HEK293 (cell line): ENCODE results near the gene TEX13D.

Experiments used
- CTCF ChIA-PET: fragments of 350-600 bp; formaldehyde crosslinking; extraction: SDS; loops from one replicate; lab custom pipeline; 2021; ENCODE audit warnings: antibody characterized with exemption; lab: Yijun Ruan, JAX
- POLR2A ChIA-PET: fragments of 300-600 bp; formaldehyde crosslinking; extraction: SDS; loops from one replicate; lab custom pipeline; 2020; ENCODE audit warnings: antibody characterized with exemption, inconsistent platforms; lab: Yijun Ruan, JAX
- H3K27ac ChIP-seq: fragments of 200-500 bp; sonication (Bioruptor generic); 2 replicates; pipeline ENCODE4 v1.5.1; 2014; ENCODE audit warnings: low read depth, low read length, control low read depth, inconsistent platforms; ENCODE audit errors: extremely low read depth
- H3K36me3 ChIP-seq, 2 experiments: fragments of 200-500 bp in 1 of 2; sonication (Bioruptor generic) in 1 of 2; 1 replicate in 1 of 2; 2 replicates in 1 of 2; pipeline ENCODE4 v1.5.1; 2014 to 2017; ENCODE audit warnings: inconsistent platforms in 2 of 2, low read length in 2 of 2; ENCODE audit not compliant: control insufficient read depth in 2 of 2, insufficient read depth in 1 of 2
- H3K4me1 ChIP-seq: fragments of 200-500 bp; sonication (Bioruptor generic); 2 replicates; pipeline ENCODE4 v1.5.1; 2014; ENCODE audit warnings: mild to moderate bottlenecking, low read length, inconsistent platforms; ENCODE audit not compliant: control insufficient read depth, insufficient read depth
- H3K4me3 ChIP-seq: 2 replicates; pipeline ENCODE4 v1.5.1; 2011; ENCODE audit warnings: low read depth, mild to moderate bottlenecking, control low read depth, low read length, moderate library complexity
- H3K9me3 ChIP-seq: fragments of 200-500 bp; sonication (Bioruptor generic); 2 replicates; pipeline ENCODE4 v1.5.1; 2014; ENCODE audit warnings: low read depth, low read length, inconsistent platforms; ENCODE audit not compliant: control insufficient read depth, insufficient read depth
- KLF9 ChIP-seq: fragments of 450-650 bp; formaldehyde crosslinking; IDR thresholded peaks from 2 replicates; pipeline ENCODE4 v1.5.1; 2016; ENCODE audit warnings: missing biosample characterization, missing genetic modification characterization, low read depth
- PRDM4 ChIP-seq: fragments of 450-650 bp; formaldehyde crosslinking; IDR thresholded peaks from 2 replicates; pipeline ENCODE4 v1.5.1; 2017; ENCODE audit warnings: missing biosample characterization, missing genetic modification characterization
- SCRT1 ChIP-seq: fragments of 450-650 bp; formaldehyde crosslinking; IDR thresholded peaks from 2 replicates; pipeline ENCODE4 v1.5.1; 2016; ENCODE audit warnings: missing biosample characterization, missing genetic modification characterization, borderline replicate concordance
- SP7 ChIP-seq: fragments of 450-650 bp; formaldehyde crosslinking; IDR thresholded peaks from 2 replicates; pipeline ENCODE4 v1.5.1; 2016; ENCODE audit warnings: missing biosample characterization, missing genetic modification characterization
- TCF7L2 ChIP-seq: IDR thresholded peaks from 2 replicates; pipeline ENCODE4 v1.6.1; 2011; ENCODE audit warnings: low read depth, mild to moderate bottlenecking, inconsistent platforms, low read length, moderate library complexity, borderline replicate concordance
- ZNF155 ChIP-seq: fragments of 450-650 bp; formaldehyde crosslinking; IDR thresholded peaks from 2 replicates; pipeline ENCODE4 v1.5.1; 2016; ENCODE audit warnings: missing biosample characterization, missing genetic modification characterization
- ZNF157 ChIP-seq: fragments of 450-650 bp; formaldehyde crosslinking; IDR thresholded peaks from 2 replicates; pipeline ENCODE4 v1.5.1; 2016; ENCODE audit warnings: missing biosample characterization, missing genetic modification characterization
- ZNF214 ChIP-seq: fragments of 450-650 bp; formaldehyde crosslinking; IDR thresholded peaks from 2 replicates; pipeline ENCODE4 v1.5.1; 2017; ENCODE audit warnings: missing biosample characterization, mild to moderate bottlenecking, missing genetic modification characterization, borderline replicate concordance
- ZNF223 ChIP-seq: fragments of 450-650 bp; formaldehyde crosslinking; IDR thresholded peaks from 2 replicates; pipeline ENCODE4 v1.5.1; 2016; ENCODE audit warnings: missing biosample characterization, missing genetic modification characterization
- ZNF26 ChIP-seq: fragments of 450-650 bp; formaldehyde crosslinking; IDR thresholded peaks from 2 replicates; pipeline ENCODE4 v1.5.1; 2016; ENCODE audit warnings: missing biosample characterization, missing genetic modification characterization
- ZNF292 ChIP-seq: fragments of 450-650 bp; formaldehyde crosslinking; IDR thresholded peaks from 2 replicates; pipeline ENCODE4 v1.5.1; 2016; ENCODE audit warnings: low read depth, missing biosample characterization, missing genetic modification characterization, borderline replicate concordance
- ZNF335 ChIP-seq: fragments of 450-650 bp; formaldehyde crosslinking; conservative IDR thresholded peaks from 2 replicates; pipeline ENCODE4 v1.5.1; 2016; ENCODE audit warnings: missing biosample characterization, missing genetic modification characterization
- ZNF362 ChIP-seq: fragments of 450-650 bp; formaldehyde crosslinking; IDR thresholded peaks from 2 replicates; pipeline ENCODE4 v1.5.1; 2016; ENCODE audit warnings: missing biosample characterization, missing genetic modification characterization
- ZNF423 ChIP-seq: fragments of 450-650 bp; formaldehyde crosslinking; IDR thresholded peaks from 2 replicates; pipeline ENCODE4 v1.5.1; 2016; ENCODE audit warnings: missing biosample characterization, missing genetic modification characterization
- ZNF514 ChIP-seq: fragments of 450-650 bp; formaldehyde crosslinking; IDR thresholded peaks from 2 replicates; pipeline ENCODE4 v1.5.1; 2016; ENCODE audit warnings: missing biosample characterization, missing genetic modification characterization
- ZNF571 ChIP-seq: fragments of 450-650 bp; formaldehyde crosslinking; IDR thresholded peaks from 2 replicates; pipeline ENCODE4 v1.5.0; 2017; ENCODE audit warnings: missing biosample characterization, missing genetic modification characterization
- ZNF701 ChIP-seq: fragments of 450-650 bp; formaldehyde crosslinking; IDR thresholded peaks from 2 replicates; pipeline ENCODE4 v1.5.1; 2016; ENCODE audit warnings: missing biosample characterization, missing genetic modification characterization
- ZNF776 ChIP-seq: fragments of 450-650 bp; formaldehyde crosslinking; IDR thresholded peaks from 2 replicates; pipeline ENCODE4 v1.5.0; 2017; ENCODE audit warnings: missing biosample characterization, missing genetic modification characterization, borderline replicate concordance
- ZNF791 ChIP-seq: fragments of 450-650 bp; formaldehyde crosslinking; IDR thresholded peaks from 2 replicates; pipeline ENCODE4 v1.5.1; 2016; ENCODE audit warnings: missing biosample characterization, missing genetic modification characterization
- ZXDB ChIP-seq: fragments of 450-650 bp; formaldehyde crosslinking; IDR thresholded peaks from 2 replicates; pipeline ENCODE4 v1.5.1; 2016; ENCODE audit warnings: missing biosample characterization, missing genetic modification characterization
- TF ChIP-seq, protein P1 (sequence below): fragments of 450-650 bp; formaldehyde crosslinking; IDR thresholded peaks from 2 replicates; pipeline ENCODE4 v1.5.1; 2017; ENCODE audit warnings: missing biosample characterization, missing genetic modification characterization

Gene TEX13D

DNA sequence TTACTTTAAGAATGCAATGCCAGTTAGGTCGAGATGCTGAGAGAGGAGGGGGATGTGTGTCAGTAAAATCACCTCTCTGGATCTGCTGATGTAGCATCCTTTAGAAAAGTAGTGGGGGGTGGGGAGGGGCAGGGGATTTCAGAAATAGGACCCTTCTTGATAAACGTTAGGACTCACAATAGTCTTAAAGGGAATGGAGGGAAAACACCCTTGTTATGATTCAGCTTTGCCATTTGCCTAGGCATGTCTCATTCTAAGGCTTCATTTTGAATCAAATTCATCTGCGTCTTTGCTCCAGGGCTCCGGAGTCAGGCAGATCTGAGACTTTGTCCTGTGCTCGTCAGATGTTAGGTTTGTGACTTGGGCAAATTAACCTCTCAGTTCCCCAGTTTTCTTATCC is 14.8 kb downstream of the TEX13D start:
- POLR2A ChIA-PET = no interaction called here
- TF ChIP-seq ZXDB (tag by site-specific recombination) = no peak
- TF ChIP-seq ZNF791 (tag by site-specific recombination) = no peak
- TF ChIP-seq ZNF514 (tag by site-specific recombination) = no peak
- no peak for TF ChIP-seq SCRT1 (tag by site-specific recombination)
- Histone ChIP-seq H3K4me1 (no peaks in the 10 kb centered on the region), H3K9me3 (no peaks in the 10 kb centered on the region), H3K36me3 (no peaks in the 10 kb centered on the region), H3K27ac (no peak overlapping the region), H3K4me3 (no peak overlapping the region)
- CTCF ChIA-PET = interaction anchor here (0.6 kb wide), 1 partner anchor 23 kb away, joined by 3 read pairs; no protein-coding TSS in a partner anchor

DNA sequence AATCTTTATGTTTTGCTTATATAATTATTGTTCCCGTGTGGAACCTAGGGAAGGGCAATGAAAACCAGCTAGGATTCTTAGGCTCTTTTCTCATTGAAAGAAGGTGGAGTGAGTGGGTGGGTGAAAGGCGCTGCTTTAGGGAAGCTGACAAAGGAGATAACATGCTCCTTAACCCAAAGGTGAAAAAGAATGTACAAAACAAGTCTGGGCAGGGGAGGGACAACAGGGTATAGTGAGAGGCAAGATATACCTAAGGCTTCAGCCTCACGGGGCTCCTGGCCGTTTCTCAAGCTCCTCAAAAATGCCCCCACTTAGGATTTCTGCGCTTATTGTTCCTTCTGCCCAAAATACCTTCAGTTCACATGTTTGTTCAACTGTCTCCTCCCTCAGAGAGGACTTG is 15.7 kb downstream of the TEX13D start:
- no peaks in the 10 kb centered on the region for H3K9me3 ChIP-seq
- CTCF ChIA-PET = interaction anchor here (0.7 kb wide), 1 partner anchor 11 kb away, joined by 3 read pairs; no protein-coding TSS in a partner anchor
- H3K4me3 ChIP-seq = no peak overlapping the region
- no peak overlapping the region for H3K27ac ChIP-seq
- H3K4me1 ChIP-seq = no peaks in the 10 kb centered on the region
- no peaks in the 10 kb centered on the region for H3K36me3 ChIP-seq
- TF ChIP-seq ZNF292 (tag by site-specific recombination) = no peak
- POLR2A ChIA-PET = no interaction called here

- Histone ChIP-seq H3K27ac (no peak overlapping the region), H3K4me1 (no peaks in the 10 kb centered on the region), H3K36me3 (no peaks in the 10 kb centered on the region), H3K9me3 (no peaks in the 10 kb centered on the region), H3K4me3 (no peak overlapping the region)
- TF ChIP-seq ZNF701 (tag by site-specific recombination) = no peak
- TF ChIP-seq ZNF362 (tag by site-specific recombination) = no peak
- no peak for TF ChIP-seq ZNF214 (tag by site-specific recombination)
- TF ChIP-seq SCRT1 (tag by site-specific recombination) = no peak
- TF ChIP-seq TCF7L2 = no peak
- TF ChIP-seq ZNF223 = no peak
- TF ChIP-seq, protein P1, sequence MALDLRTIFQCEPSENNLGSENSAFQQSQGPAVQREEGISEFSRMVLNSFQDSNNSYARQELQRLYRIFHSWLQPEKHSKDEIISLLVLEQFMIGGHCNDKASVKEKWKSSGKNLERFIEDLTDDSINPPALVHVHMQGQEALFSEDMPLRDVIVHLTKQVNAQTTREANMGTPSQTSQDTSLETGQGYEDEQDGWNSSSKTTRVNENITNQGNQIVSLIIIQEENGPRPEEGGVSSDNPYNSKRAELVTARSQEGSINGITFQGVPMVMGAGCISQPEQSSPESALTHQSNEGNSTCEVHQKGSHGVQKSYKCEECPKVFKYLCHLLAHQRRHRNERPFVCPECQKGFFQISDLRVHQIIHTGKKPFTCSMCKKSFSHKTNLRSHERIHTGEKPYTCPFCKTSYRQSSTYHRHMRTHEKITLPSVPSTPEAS (tag by site-specific recombination) = no peak
- no peak for TF ChIP-seq ZNF776
- no peak for TF ChIP-seq ZNF157 (tag by site-specific recombination)
- TF ChIP-seq ZXDB (tag by site-specific recombination) = no peak
- no peak for TF ChIP-seq ZNF155 (tag by site-specific recombination)
- POLR2A ChIA-PET = no interaction called here
- CTCF ChIA-PET = interaction anchor here (0.7 kb wide), 1 partner anchor 12 kb away, joined by 3 read pairs; no protein-coding TSS in a partner anchor
Observed at GRCh38 chrX:124348885-124349453, 16.5 kb downstream of the TEX13D start.

DNA sequence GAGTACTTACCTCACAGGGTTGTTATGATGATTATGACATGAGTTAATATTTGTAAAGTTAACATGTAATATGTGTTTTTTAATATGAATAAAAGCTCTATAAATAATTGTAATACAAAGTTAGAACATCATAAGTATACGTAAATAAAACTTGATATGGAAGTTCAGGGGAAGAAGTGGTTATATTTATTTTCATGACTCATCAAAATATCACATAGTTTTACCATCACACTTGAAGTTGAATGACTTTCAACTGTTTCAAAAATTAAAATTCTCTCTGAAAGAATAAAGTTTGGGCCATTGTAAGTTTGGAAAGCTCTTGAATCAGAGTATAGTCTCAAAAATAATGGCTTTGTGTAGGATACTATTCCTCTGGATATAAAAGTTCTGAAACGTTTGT is 22.2 kb downstream of the TEX13D start:
- H3K9me3 ChIP-seq = no peaks in the 10 kb centered on the region
- ChIA-PET CTCF (interaction anchor here (0.5 kb wide), 1 partner anchor 17 kb away, joined by 3 read pairs; no protein-coding TSS in a partner anchor), POLR2A (no interaction called here)
- no peaks in the 10 kb centered on the region for H3K36me3 ChIP-seq
- H3K27ac ChIP-seq = no peak overlapping the region
- no peak overlapping the region for H3K4me3 ChIP-seq
- H3K4me1 ChIP-seq = no peaks in the 10 kb centered on the region
- TF ChIP-seq ZNF335 (tag by site-specific recombination) (no peak), ZNF423 (no peak), ZNF571 (no peak), KLF9 (tag by site-specific recombination) (no peak), ZNF26 (tag by site-specific recombination) (no peak), SP7 (tag by site-specific recombination) (no peak), PRDM4 (tag by site-specific recombination) (no peak)
